GM21528 (cell line): ENCODE data around the gene GPR158.

Source experiments
- ATAC-seq: cut with Tn5 transposase; IDR thresholded peaks from one replicate; pipeline ENCODE4 v1.9.1; 2021; ENCODE audit warnings: mild to moderate bottlenecking, moderate library complexity; ENCODE audit not compliant: unreplicated experiment, low FRiP score

Gene GPR158

DNA sequence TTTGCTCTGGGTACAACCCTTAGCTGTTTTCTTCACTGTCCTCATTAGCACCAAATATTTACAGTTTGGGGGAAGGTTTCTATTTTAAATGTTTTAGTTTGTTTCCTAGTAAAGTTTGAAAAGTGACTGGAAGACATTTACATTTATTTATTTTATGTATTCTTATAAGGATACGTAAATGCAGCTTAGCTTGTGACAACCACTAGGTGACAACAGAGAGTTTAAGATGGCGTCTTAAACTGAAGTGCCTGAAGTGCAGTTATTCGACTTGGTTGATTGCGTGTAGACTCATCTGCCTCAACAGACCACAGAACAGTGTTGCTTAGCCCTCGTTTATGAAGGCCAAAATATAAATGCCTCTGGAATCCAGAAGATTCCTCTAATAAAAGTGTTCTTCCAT lies 381.1 kb downstream of the GPR158 start:
- ATAC-seq: no peak

DNA sequence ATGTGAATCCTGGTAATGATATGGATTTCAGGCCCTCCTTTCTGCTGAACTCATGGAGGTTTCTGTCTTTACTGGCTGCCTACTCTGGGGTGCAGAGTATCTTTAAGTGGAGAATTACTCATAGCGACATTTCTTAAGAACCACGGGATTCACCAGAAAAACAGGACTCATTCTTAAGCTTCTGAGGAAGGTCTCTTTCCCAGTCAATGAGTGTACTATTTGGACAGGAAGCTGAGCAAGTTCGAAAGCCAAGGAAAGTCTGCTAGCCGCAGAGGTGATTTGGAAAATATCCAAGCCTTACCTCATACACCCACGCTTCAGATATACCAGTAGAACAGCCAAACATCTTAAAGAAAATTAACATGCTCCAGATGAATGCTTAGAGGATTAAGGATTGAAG lies 381.7 kb downstream of the GPR158 start:
- ATAC-seq: no peak

DNA sequence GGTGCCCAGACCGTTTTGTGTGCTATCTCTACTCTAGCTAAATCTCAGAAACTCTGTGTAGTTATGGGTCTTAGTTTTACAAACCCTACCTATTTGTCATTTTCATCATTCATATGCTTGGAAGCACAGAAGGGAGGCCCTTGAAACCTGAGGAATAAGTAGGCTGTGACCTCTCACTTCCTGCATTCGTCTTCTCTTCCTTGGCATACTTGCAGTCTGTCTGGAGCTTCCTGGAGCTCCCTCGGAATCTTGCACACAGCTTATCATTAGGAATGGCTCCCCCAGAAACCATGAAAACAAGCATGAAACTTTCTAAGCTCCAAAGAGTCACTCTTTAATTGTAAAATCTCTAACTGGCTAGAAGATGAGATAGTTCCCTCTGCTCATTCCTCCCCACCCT lies 382.3 kb downstream of the GPR158 start:
- no peak for ATAC-seq

DNA sequence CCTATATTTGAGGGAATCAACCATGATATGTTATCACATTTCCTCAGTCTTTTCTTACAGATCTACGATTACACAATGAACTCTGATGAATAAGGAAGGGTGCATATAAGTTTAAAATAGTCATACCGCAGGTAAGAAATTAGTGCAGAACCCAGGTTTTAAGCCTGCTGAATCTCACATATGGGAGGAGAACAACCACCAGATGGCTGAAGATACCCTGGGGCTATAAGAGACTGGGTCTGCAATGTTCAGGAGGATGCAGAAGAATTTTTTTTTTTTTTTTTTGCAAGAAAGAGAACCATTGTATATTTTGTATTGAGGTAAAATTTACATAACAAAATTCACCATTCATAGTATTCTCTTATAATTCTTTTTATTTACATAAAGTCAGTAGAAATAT lies 387.0 kb downstream of the GPR158 start:
- ATAC-seq: no peak

DNA sequence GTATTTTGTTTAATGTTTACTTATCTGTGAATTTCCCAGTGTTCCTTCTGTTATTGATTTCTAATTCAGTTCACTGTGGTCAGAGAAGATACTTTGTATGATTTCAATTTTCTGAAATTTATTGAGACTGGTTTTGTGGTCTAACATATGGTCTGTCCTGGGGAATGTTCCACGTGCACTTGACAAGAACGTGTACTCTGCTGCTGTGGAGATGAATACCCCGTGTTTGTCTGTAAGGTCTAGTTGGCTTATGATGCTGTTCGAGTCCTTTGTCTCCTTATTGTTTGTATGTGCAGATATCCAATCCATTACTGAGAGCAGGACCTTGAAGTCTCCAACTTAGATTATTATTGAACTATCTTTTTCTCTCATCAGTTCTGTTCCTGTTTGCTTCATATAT lies 387.7 kb downstream of the GPR158 start:
- ATAC-seq: no peak

DNA sequence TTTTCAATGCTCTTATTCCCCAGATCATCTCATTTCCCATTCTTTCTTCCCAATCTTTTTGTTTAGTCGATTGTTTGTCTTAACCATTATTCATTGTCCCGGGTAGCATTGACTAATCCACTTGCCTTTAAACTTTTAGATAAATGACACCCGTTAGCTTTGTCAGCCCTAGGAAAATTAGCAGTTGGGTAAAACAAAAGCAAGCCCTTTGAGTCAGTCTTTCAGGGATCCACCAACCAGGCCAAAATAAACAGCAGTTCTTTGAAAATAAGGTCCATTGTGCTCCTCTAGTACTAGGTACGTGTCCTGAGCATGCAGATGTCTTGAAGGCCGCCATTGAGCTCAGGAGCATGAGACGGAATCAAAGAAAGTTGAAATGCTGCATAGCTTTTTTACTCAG lies 389.6 kb downstream of the GPR158 start:
- ATAC-seq: no peak

DNA sequence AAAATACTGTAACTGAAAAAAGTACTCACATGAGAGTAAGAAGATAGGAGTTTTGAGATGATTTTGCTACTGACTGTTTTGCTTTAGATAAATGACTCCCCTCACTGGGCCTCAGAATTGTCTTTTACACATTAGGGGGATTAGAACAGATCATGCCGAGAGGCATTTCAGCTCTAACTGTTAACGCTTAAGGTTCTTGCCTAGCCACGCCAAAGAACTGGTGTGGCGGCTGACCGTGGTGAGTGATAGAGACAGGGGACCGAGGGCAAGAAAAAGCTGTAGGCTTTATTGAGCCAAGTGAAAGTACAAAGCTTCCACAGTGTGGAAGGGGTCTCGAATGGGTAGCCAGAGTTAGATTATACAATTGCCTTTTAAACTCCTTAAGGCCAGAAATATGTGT lies 390.8 kb downstream of the GPR158 start:
- ATAC-seq: no peak

DNA sequence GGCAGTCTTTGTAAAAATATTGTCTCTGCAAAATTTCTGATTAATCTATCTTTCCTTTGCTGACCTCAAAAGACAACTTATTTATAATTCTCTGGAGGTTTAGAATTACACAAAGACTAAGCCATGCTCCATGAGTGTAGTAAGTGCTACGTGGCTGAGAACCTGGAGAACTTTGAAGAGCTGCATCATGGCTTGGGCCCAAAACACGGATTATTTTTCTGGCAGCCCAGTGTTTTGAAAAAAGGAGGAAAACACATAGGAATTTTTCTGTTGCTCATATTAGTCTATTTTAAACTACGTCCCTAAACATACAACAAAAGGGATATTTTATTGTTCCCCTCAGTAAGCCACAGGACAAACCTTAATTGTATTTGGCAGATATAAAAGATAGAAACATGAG lies 398.5 kb downstream of the GPR158 start:
- no peak for ATAC-seq

DNA sequence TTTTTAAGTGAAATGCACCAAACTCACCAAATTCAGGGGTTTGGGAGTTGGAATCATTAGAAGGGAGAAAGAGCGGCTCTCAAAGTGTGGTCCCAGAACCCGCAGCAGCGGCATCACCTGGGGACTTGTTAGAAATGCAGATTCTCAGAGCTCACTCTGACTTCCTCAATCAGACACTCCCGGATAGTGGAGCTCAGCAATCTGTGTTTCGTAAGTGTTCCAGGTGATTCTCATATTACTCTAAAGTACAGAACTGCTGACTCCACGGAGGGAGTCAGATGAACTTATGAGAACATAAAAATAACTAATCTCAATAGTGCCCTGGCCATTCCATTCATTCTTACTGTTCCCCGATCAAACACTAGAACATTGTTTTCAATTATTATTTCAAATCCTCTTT lies 400.5 kb downstream of the GPR158 start:
- ATAC-seq: no peak

DNA sequence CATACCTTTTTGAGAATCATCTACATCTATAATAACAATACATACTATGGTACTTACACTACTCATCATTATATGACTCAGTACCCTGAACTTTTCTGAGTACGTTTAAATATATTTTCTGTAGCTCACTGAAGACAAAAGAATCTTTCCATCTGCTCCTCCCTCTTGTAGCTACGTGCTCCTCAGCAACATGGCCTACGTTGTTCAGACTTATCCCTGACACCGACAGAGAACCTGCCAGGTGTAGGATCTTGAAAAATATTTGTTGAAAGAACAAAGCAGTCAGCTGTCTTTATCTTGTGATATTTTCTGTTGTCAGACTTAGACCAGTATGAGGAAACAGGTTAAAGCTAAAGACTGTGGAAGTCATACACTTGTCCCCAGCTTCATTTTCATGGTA lies 403.3 kb downstream of the GPR158 start:
- no peak for ATAC-seq

DNA sequence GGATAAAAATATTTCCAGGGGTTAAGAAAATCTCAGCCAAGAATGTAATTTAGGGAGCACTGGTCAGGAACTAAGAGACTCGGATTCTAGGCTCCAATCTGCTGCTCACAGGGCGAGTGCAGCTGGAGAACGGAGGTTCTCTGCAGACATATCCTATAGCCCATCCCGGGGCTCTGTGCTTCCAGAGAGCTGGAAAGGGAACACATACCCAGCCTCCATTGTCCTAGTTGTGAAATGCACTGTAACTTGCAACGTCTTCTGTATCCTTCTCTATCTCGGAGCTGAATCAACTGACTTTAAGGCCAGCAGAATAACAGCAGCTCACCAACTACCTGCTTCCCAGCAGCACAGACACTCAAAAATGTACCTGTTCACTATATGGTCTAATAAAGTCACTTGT lies 408.2 kb downstream of the GPR158 start:
- ATAC-seq: no peak

DNA sequence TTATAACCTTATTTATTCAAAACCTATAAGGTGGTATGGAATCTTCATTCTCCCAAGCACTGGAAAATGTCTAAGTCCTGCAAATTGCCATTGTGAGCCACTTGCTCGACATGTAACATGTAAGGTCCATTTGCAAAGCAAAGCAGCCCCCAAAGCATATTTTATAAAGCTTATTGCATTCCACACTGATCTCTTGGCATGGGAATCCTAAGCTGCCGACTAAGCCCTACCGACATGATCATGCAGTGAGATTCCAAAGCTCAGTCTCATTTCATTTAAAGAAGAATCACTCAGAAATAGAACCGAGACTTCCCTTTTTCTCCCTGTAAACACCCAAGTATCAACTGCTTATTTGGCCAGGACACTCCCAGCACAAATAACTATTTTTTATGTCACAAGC lies 425.9 kb downstream of the GPR158 start:
- ATAC-seq: no peak

DNA sequence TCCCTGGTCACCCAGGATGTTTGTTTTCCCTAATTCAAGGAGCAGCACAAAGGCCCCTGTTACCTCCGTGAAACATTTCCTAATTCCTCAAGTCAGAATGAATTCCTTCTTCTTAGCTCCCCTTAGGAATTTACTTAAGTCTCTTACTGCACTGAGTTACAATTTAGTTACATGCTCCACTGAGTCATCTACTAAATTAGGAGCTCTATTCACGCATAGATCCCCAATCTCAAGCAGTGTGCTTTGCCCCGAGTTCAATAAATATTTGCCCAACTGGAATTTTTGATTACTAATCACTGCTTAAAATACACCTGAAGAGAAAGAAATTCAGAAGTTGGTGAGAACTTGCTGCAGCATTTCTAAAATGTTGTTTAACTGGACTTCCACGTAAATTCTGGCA lies 429.8 kb downstream of the GPR158 start:
- ATAC-seq: no peak

DNA sequence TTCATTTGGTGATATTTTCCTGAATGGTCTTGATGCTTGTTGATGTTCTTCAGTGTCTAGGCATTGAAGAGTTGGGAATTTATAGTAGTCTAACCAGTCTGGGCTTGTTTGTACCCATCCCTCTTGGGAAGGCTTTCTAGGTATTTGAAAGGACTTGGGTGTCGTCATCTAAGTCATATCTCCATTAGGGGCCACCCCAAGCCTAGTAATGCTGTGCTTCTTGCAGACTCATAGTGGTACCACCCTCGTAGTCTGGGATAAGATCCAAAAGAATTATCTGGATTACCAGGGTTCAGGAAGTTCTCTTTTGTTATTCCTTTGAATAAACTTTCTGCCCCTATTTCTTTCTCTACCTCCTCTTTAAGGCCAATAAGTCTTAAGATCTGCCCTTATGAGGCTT lies 439.9 kb downstream of the GPR158 start:
- no peak for ATAC-seq

DNA sequence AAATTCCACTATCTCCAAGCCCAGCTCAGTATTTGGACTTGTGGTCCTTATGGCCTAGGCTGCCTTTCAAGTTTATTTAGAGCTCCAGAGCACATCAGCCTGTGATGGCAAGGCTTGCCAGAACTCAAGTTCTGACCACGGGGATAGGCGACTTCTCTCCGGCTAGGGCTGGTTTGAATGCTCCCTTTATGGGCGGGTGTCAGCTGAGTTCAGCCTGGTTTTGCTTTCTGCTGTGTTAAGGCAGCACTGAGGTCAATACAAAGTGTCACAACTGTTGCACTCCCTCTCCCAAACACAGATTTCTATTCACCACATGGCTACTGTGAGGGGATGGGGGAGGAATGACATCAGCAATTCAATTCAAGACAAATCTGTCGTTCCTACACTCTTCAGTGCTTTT lies 441.1 kb downstream of the GPR158 start:
- ATAC-seq: no peak

DNA sequence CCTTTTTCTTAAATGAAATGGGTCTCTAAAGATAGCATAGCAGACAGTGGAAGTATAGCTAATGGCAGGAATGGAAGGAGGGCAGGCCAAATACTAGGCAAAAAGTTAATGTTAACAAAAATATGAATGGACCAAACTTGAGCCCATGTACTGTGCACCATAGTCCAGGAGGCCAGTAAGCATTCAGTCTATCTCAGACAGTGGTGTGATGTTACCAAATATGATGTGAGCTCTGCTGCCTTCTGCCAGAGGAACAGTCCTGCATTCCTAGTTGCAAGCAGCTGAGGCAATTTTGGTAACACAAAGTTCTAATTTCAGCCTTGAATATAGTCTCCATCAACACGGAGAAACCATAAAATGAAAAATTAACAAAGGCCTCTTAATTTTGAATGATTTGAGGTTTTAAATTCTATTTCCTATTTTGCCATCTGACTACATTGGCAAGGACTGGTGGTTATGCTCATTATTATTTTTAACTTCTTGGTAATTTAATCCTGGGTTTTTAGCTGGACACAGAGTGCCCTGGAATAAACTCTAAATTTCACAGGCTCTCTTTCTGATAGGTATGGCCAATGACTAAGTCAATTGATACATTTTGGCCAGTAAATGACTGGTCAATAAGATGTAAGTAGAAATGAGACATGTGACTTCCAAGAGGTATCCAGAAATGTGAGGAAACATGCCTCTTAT lies 442.2 kb downstream of the GPR158 start:
- no peak for ATAC-seq

DNA sequence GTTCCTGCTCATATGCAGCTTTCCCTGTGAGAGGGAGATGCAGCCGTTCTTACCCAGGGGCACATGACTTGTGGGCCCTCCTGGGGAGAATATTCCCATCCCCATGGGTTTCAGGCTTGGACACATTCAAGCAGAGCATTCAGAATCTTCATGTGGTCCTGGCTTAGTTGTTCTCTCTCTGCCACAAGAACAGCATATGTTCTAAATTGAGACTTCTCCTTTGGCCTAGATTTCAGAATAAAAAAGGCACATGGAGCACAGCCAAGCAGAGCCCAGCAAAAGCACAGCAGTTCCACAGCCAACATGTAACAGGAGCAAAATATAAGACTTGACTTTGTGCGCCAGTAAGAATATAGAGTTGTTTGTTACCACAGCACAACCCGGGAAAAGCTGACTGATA lies 452.8 kb downstream of the GPR158 start:
- ATAC-seq: no peak

DNA sequence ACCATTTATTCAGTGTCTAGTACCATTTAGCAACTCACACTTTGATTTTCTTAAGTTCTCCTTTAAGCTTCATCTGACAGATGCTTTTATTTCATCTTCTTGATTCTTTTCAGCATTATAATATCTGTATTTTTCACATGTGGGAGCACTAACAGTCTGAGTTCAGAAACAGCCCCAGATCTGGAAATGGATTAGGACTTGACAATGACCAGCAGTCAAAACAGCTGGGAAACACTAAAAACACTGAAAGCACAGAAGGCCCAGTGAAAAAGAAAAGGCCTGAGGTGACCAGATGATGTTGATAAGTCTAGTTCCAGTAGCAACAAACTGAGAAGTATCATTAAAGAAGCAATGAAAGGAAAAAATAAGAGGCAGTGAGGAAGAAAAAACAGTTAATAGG lies 454.5 kb downstream of the GPR158 start:
- no peak for ATAC-seq

DNA sequence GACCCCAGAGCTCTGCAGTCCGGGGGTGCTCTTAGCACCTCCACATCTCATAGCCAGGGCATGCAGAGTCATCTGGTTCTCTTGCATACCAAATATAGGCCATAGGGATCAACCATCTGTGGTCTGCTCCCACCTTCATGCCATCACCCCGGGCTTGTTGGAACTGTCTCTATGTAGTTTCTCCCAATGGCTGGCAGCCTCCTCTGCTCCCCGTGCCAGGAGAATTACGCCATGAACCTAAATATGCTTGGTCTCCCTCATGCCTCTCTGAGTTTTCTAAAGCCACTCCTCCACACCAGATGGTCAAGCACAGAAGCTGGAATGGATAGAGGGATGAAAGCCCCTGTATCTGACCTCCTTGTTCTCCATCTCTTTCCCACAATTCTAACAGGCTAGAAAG lies 456.7 kb downstream of the GPR158 start:
- ATAC-seq: no peak

DNA sequence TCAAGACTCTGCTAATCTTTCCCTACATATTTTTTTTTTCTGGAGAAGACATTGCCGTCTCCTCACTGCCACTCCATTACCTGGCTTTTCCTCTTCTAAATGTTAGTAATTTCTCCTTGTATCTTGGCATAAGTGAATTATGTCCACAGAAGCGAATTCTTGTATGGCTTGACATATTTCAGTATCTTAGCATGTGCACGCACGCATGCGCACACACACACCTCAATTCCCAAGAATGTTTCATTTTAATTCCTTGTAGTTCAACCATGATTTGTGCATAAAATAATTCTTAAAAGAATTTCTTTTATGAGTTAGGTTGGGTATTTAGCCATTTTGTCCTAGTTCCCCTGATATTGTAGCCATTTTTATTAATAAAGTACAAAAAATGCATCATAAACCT lies 458.0 kb downstream of the GPR158 start:
- no peak for ATAC-seq

DNA sequence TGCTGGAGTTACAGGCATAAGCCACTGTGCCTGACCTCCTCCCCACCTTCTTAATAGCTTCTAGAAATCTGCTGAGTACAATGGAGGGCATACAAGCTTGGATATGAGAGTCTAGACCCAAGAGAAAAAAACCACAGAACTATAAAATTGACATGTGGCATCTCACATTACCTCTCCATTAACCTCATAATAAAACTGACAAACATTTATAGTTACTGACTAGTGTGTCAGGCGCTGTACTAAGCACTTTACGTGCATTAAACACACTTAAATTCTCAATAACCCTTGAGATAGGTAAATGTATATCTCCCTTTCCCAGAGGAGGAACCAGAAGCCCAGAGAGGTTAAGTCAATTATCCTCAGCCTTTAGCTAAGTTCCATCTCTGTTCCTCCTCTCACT lies 458.7 kb downstream of the GPR158 start:
- no peak for ATAC-seq

DNA sequence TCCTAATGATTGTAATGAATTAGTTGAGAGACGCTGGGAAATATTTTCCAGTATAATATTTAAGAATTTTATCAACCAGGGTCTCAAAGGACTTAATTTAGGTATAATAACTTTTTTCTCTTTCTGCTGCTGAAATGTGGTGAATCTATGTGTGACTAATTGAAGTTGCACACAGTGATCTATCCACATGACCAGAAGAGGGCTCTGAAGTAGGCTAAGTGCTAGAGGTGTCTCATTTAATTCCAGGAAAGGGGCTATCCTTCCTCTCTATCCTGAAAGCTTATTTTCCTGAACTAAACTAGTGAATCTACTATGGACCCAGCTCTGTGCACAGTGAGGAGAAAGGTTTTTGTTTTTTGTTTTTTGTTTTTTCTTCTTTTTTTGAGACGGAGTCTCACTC lies 464.8 kb downstream of the GPR158 start:
- no peak for ATAC-seq

DNA sequence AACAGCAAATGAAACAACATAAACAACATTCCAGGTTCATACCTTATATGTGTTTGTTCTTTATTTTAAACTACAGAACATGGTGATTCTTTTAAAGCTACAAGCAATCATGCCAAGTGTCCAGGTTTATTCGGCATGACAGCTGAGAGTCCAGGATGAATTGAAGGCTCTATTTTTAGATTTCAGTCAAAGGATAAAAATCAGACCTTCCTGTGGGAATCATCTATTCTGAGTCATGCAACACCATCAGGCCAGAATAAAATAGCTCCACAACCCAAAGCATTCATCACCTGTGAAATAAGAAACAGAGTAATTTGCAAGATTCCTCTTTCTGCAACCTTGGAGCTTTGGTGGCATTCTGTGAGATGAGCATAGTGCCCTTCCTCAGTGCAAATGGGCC lies 466.8 kb downstream of the GPR158 start:
- ATAC-seq: no peak
